Ishikawa (cell line): Measurements from ENCODE around the gene KDM4E.

Experiments used
- CREB1 ChIP-seq: IDR thresholded peaks from 2 replicates; pipeline ENCODE4 v1.6.1; 2012; ENCODE audit warnings: low read depth
- EGR1 ChIP-seq: IDR thresholded peaks from 2 replicates; pipeline ENCODE4 v1.6.1; 2012
- TAF1 ChIP-seq: IDR thresholded peaks from 2 replicates; pipeline ENCODE4 v1.6.1; 2012; ENCODE audit warnings: low read depth, mild to moderate bottlenecking

GRCh38 chr11:95066716-95067038 is 41.6 kb downstream of the KDM4E start, which contains the start of gene SRSF8:
- TF ChIP-seq EGR1: no peak
- TF ChIP-seq CREB1: no peak
- TF ChIP-seq TAF1: no peak
